ENCODE measurements around the gene KMT2B.
A peak's percentile ranks its signal among the peaks of the same experiment; 100 is the strongest.

Gene KMT2B, protein sequence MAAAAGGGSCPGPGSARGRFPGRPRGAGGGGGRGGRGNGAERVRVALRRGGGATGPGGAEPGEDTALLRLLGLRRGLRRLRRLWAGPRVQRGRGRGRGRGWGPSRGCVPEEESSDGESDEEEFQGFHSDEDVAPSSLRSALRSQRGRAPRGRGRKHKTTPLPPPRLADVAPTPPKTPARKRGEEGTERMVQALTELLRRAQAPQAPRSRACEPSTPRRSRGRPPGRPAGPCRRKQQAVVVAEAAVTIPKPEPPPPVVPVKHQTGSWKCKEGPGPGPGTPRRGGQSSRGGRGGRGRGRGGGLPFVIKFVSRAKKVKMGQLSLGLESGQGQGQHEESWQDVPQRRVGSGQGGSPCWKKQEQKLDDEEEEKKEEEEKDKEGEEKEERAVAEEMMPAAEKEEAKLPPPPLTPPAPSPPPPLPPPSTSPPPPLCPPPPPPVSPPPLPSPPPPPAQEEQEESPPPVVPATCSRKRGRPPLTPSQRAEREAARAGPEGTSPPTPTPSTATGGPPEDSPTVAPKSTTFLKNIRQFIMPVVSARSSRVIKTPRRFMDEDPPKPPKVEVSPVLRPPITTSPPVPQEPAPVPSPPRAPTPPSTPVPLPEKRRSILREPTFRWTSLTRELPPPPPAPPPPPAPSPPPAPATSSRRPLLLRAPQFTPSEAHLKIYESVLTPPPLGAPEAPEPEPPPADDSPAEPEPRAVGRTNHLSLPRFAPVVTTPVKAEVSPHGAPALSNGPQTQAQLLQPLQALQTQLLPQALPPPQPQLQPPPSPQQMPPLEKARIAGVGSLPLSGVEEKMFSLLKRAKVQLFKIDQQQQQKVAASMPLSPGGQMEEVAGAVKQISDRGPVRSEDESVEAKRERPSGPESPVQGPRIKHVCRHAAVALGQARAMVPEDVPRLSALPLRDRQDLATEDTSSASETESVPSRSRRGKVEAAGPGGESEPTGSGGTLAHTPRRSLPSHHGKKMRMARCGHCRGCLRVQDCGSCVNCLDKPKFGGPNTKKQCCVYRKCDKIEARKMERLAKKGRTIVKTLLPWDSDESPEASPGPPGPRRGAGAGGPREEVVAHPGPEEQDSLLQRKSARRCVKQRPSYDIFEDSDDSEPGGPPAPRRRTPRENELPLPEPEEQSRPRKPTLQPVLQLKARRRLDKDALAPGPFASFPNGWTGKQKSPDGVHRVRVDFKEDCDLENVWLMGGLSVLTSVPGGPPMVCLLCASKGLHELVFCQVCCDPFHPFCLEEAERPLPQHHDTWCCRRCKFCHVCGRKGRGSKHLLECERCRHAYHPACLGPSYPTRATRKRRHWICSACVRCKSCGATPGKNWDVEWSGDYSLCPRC (N-terminal part only)

GRCh38 chr19:35717665-35718344 is at the start of gene KMT2B:
KMT2B (plus strand) TSS chr19:35718003; CDS start chr19:35718019, 16 bp downstream.
- peak within 1 kb of the TSS; percentile 89 for H3K4me3 ChIP-seq (ENCODE audit: low read depth, low read length)
- DNase-seq (ENCODE audit: low read depth) = no peak
- TF ChIP-seq, protein P1, sequence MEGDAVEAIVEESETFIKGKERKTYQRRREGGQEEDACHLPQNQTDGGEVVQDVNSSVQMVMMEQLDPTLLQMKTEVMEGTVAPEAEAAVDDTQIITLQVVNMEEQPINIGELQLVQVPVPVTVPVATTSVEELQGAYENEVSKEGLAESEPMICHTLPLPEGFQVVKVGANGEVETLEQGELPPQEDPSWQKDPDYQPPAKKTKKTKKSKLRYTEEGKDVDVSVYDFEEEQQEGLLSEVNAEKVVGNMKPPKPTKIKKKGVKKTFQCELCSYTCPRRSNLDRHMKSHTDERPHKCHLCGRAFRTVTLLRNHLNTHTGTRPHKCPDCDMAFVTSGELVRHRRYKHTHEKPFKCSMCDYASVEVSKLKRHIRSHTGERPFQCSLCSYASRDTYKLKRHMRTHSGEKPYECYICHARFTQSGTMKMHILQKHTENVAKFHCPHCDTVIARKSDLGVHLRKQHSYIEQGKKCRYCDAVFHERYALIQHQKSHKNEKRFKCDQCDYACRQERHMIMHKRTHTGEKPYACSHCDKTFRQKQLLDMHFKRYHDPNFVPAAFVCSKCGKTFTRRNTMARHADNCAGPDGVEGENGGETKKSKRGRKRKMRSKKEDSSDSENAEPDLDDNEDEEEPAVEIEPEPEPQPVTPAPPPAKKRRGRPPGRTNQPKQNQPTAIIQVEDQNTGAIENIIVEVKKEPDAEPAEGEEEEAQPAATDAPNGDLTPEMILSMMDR (IDR thresholded peaks at IDR 0.05; ENCODE audit: low read depth, low read length, missing control alignments) = no peak

DNA sequence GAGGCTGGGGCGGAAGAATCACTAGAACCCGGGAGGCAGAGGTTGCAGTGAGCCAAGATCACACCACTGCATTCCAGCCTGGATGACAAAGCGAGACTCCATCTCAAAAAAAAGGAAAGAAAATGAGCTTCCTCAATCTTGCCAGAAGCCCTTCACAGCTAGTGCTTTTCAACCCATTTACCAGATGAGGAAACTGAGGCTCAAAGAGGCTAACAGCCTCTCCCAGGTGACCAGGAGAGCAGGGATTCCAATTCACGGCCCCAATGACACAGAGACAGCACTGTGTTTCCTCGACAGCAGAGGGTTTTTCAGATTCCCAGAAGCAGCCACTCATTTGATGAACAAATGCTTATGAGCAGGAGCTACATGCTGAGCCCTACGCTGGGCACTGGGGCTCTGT is 48.2 kb upstream of the KMT2B start:
- H3K4me3 ChIP-seq (ENCODE audit: low read depth, low read length) = no peak overlapping the region
- TF ChIP-seq, protein P1 (IDR thresholded peaks at IDR 0.05; ENCODE audit: low read depth, low read length, missing control alignments) = no peak
- no peak for DNase-seq (ENCODE audit: low read depth)

DNA sequence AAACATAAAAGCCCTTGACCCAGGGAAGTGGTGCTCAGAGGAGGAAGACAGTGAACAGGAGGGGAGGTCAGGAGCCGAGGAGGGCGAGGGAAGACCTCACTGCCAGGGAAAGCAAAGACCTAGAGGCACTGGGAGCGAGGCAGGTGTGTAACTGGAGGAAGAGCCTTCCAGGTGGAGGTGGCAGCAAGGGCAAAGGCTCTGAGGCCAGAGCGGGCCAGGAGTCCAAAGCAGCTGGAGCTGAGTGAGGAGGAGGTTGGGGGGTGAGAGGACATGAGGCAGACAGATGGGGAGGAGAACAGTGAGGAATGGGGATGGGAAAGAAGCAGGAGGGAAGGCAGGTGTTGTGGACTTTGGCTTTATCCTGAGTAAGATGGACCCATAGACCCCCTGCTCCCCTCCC is 47.8 kb upstream of the KMT2B start:
- TF ChIP-seq, protein P1 (IDR thresholded peaks at IDR 0.05; ENCODE audit: low read depth, low read length, missing control alignments) = no peak
- no peak for DNase-seq (ENCODE audit: low read depth)
- H3K4me3 ChIP-seq (ENCODE audit: low read depth, low read length) = no peak overlapping the region

DNA sequence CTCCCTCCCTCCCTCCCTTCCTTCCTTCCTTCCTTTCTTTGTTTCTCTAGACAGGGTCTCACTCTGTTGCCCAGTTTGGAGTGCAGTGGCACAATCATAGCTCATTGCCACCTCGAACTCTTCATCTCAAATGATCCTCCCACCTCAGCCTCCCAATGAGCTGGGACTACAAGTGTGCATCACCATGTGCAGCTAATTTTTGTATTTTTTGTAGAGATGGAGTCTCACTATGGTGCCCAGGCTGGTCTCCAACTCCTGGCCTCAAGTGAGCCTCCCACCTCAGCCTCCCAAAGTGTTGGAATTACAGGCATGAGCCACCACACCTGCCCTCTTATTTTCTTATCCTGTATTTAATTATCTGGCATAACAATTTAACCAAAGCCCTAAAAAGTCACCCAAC is 47.1 kb upstream of the KMT2B start:
- DNase-seq (ENCODE audit: low read depth) = no peak
- H3K4me3 ChIP-seq (ENCODE audit: low read depth, low read length) = no peak overlapping the region
- TF ChIP-seq, protein P1 (IDR thresholded peaks at IDR 0.05; ENCODE audit: low read depth, low read length, missing control alignments) = no peak

DNA sequence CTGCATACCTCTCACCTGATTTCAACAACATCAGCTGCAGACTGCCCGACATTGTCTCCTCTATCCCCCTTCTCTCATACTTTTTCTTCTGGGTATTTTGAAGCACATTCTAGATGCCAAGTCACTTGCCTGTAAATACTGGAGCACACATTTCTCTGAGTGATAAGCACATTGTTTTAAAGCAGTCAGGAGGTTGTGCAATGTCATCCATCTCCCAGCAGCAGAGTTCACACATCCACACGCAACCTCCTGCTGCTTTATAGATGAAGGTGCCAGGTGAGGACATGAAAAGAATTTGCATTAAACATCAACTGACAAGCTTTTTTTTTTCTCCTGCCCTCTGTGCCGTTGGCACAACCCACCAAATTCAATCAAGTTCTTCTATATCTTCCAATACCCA is 46.0 kb upstream of the KMT2B start:
- DNase-seq (ENCODE audit: low read depth) = no peak
- no peak overlapping the region for H3K4me3 ChIP-seq (ENCODE audit: low read depth, low read length)
- TF ChIP-seq, protein P1 (IDR thresholded peaks at IDR 0.05; ENCODE audit: low read depth, low read length, missing control alignments) = no peak
